OCI-LY3 (cell line): ENCODE measurements around the gene SLC35A4.

Source experiments
- H2AFZ ChIP-seq: fragments of 200-600, 300-600 bp; shearing (Covaris generic); 2 replicates; pipeline ENCODE4 v1.6.0; 2014; ENCODE audit warnings: antibody characterized with exemption, low read depth, low read length
- H3K27ac ChIP-seq: fragments of 200-600, 300-600 bp; sonication (generic); 2 replicates; pipeline ENCODE4 v1.5.1; 2014; ENCODE audit warnings: mild to moderate bottlenecking, low read length, moderate library complexity, mixed read lengths
- H3K27me3 ChIP-seq: fragments of 200-600, 300-600 bp; sonication (generic); 2 replicates; pipeline ENCODE4 v1.6.1; 2014; ENCODE audit warnings: low read depth, low read length, mixed read lengths
- H3K36me3 ChIP-seq: fragments of 200-600, 300-600 bp; sonication (generic); replicated peaks from 2 replicates; pipeline ENCODE3; 2014; ENCODE audit warnings: low read depth, low read length, mixed read lengths
- H3K4me1 ChIP-seq: fragments of 300-600, 200-600 bp; sonication (generic); 2 replicates; pipeline ENCODE4 v1.6.1; 2014; ENCODE audit warnings: low read length, mixed read lengths
- H3K4me2 ChIP-seq: fragments of 200-600, 300-600 bp; sonication (generic); 2 replicates; pipeline ENCODE4 v1.6.1; 2014; ENCODE audit warnings: low read length, mixed read lengths
- H3K4me3 ChIP-seq: fragments of 300-600, 200-600 bp; sonication (generic); 2 replicates; pipeline ENCODE4 v1.5.1; 2014; ENCODE audit warnings: antibody characterized with exemption, mild to moderate bottlenecking, low read length, moderate library complexity
- H3K79me2 ChIP-seq: fragments of 300-600, 200-600 bp; shearing (Covaris generic); 2 replicates; pipeline ENCODE4 v1.6.1; 2014; ENCODE audit warnings: mild to moderate bottlenecking, low read length, mixed read lengths
- H3K9ac ChIP-seq: fragments of 300-600, 200-600 bp; shearing (Covaris generic); 2 replicates; pipeline ENCODE4 v1.6.0; 2014; ENCODE audit warnings: mild to moderate bottlenecking, low read length, moderate library complexity
- H3K9me3 ChIP-seq: fragments of 200-600, 300-600 bp; shearing (Covaris generic); 2 replicates; pipeline ENCODE4 v1.6.1; 2014; ENCODE audit warnings: low read length, mixed read lengths; ENCODE audit not compliant: insufficient read depth
- H4K20me1 ChIP-seq: fragments of 200-600, 300-600 bp; sonication (generic); 2 replicates; pipeline ENCODE4 v1.6.1; 2016; ENCODE audit warnings: low read length, mixed read lengths; ENCODE audit not compliant: insufficient read depth
- CTCF ChIP-seq: fragments of 200-600, 300-600 bp; sonication (generic); IDR thresholded peaks from 2 replicates; pipeline ENCODE4 v1.5.1; 2014; ENCODE audit warnings: antibody characterized with exemption, low read length, low read depth
- EZH2phosphoT487 ChIP-seq: fragments of 200-600 bp; shearing (Covaris generic); IDR thresholded peaks from 2 replicates; pipeline ENCODE4 v1.6.1; 2018; ENCODE audit warnings: antibody characterized with exemption, mixed run types, low read depth

SLC35A4 gene

GRCh38 chr5:140544986-140545385, 19.6 kb upstream of the SLC35A4 start:
- no peak overlapping the region for H3K27ac ChIP-seq
- H3K9me3 ChIP-seq, result no peaks in the 10 kb centered on the region
- H4K20me1 ChIP-seq, result peaks cover 3% of the 10 kb centered on the region; the same call in 1 of the 2 replicates
- H3K79me2 ChIP-seq, result no peaks in the 10 kb centered on the region
- peaks cover 14% of the 10 kb centered on the region for H3K4me1 ChIP-seq
- no peak overlapping the region for H3K4me2 ChIP-seq
- no peak overlapping the region for H3K4me3 ChIP-seq
- no peak overlapping the region for H2AFZ ChIP-seq
- H3K9ac ChIP-seq, result no peak overlapping the region
- peaks cover 35% of the 10 kb centered on the region for H3K36me3 ChIP-seq
- no peak for TF ChIP-seq EZH2phosphoT487
- H3K27me3 ChIP-seq, result no peaks in the 10 kb centered on the region

- peaks cover 14% of the 10 kb centered on the region for H3K4me1 ChIP-seq
- no peak overlapping the region for H3K9ac ChIP-seq
- peaks cover 3% of the 10 kb centered on the region; the same call in 1 of the 2 replicates for H4K20me1 ChIP-seq
- no peak overlapping the region for H2AFZ ChIP-seq
- H3K4me2 ChIP-seq, result no peak overlapping the region
- no peaks in the 10 kb centered on the region for H3K27me3 ChIP-seq
- no peaks in the 10 kb centered on the region for H3K79me2 ChIP-seq
- H3K27ac ChIP-seq, result no peak overlapping the region
- H3K4me3 ChIP-seq, result no peak overlapping the region
- no peaks in the 10 kb centered on the region for H3K9me3 ChIP-seq
- no peak for TF ChIP-seq CTCF
- TF ChIP-seq EZH2phosphoT487, result no peak
- H3K36me3 ChIP-seq, result peaks cover 33% of the 10 kb centered on the region
Measured at GRCh38 chr5:140545606-140546005, 19.0 kb upstream of the SLC35A4 start.

- H3K9ac ChIP-seq, result no peak overlapping the region
- no peak overlapping the region for H3K27ac ChIP-seq
- H2AFZ ChIP-seq, result no peak overlapping the region
- H3K79me2 ChIP-seq, result peaks cover 5% of the 10 kb centered on the region
- peaks cover 1% of the 10 kb centered on the region; the same call in 1 of the 2 replicates for H3K4me1 ChIP-seq
- TF ChIP-seq EZH2phosphoT487, result no peak
- no peak for TF ChIP-seq CTCF
- H3K36me3 ChIP-seq, result peaks cover 32% of the 10 kb centered on the region
- no peaks in the 10 kb centered on the region for H3K27me3 ChIP-seq
- no peak overlapping the region for H3K4me3 ChIP-seq
- no peak overlapping the region for H3K4me2 ChIP-seq
- no peaks in the 10 kb centered on the region for H4K20me1 ChIP-seq
- no peaks in the 10 kb centered on the region for H3K9me3 ChIP-seq
Measured at GRCh38 chr5:140546851-140547507, 17.6 kb upstream of the SLC35A4 start.

GRCh38 chr5:140547508-140548299, 16.9 kb upstream of the SLC35A4 start, which contains the start of gene EIF4EBP3:
Gene EIF4EBP3, plus strand, starts transcription at chr5:140547662. Its CDS starts 76 bp downstream, at chr5:140547738.
- Histone ChIP-seq H2AFZ (no peak within 1 kb of the TSS), H3K4me1 (peaks cover 1% of the 10 kb centered on the region), H3K36me3 (peaks cover 33% of the 10 kb centered on the region), H3K27me3 (no peaks in the 10 kb centered on the region), H4K20me1 (no peaks in the 10 kb centered on the region; the same call in 1 of the 2 replicates), H3K4me2 (no peak within 1 kb of the TSS), H3K9me3 (no peaks in the 10 kb centered on the region), H3K27ac (no peak within 1 kb of the TSS), H3K4me3 (no peak within 1 kb of the TSS), H3K9ac (no peak within 1 kb of the TSS), H3K79me2 (peaks cover 10% of the 10 kb centered on the region)
- TF ChIP-seq CTCF (no peak), EZH2phosphoT487 (no peak)
